Thoracic aorta (tissue), 2 donors: ENCODE data around the gene FCER1G. TPM values are rescaled to one million over a fixed set of nuclear protein-coding genes. Genes with fewer than 3 reads are reported as not detected.
A peak's percentile ranks its signal among the peaks of the same experiment; 100 is the strongest.
"Not testable (repeated sequence)": the region's sequence is repeated elsewhere in the genome, so short reads cannot be mapped to it uniquely, and the experiment has no call there.

Source experiments
- ATAC-seq: fragments of 150-250 bp; one replicate; pipeline ENCODE4 v1.8.0; 2017; ENCODE audit warnings: low read depth; ENCODE audit not compliant: insufficient number of reproducible peaks, low FRiP score
- DNase-seq: peaks from one replicate; pipeline ENCODE4 v3.0.0-alpha.2; 2020; ENCODE audit warnings: low spot score
- H3K27ac ChIP-seq, 2 donors: fragments of 200-600 bp; sonication (generic); 1 replicate in 1 of 2; 2 replicates in 1 of 2; pipeline ENCODE4 v1.5.1; 2016; ENCODE audit warnings: mild to moderate bottlenecking in 2 of 2, moderate library complexity in 2 of 2
- H3K27me3 ChIP-seq: fragments of 200-600 bp; sonication (generic); replicated peaks from 2 replicates; pipeline ENCODE4 v1.6.0; 2016; ENCODE audit warnings: mild to moderate bottlenecking; ENCODE audit not compliant: insufficient read depth
- H3K36me3 ChIP-seq: fragments of 200-600 bp; sonication (generic); one replicate; pipeline ENCODE4 v1.5.1; 2016
- H3K4me1 ChIP-seq, 2 donors: fragments of 200-600 bp; sonication (generic); 1 replicate in 1 of 2; 2 replicates in 1 of 2; pipeline versions ENCODE4 v1.5.1 to v1.6.0; 2016; ENCODE audit warnings: low read depth in 2 of 2, mild to moderate bottlenecking in 1 of 2; ENCODE audit not compliant: control insufficient read depth in 1 of 2
- H3K4me3 ChIP-seq: fragments of 200-600 bp; sonication (generic); 2 replicates; pipeline ENCODE4 v1.5.1; 2016; ENCODE audit warnings: mild to moderate bottlenecking
- H3K9me3 ChIP-seq: fragments of 200-600 bp; sonication (generic); 2 replicates; pipeline ENCODE4 v1.5.1; 2016
- CTCF ChIP-seq: fragments of 200-600 bp; sonication (generic); IDR thresholded peaks from one replicate; pipeline ENCODE4 v1.5.1; 2019; ENCODE audit warnings: antibody characterized with exemption
- total RNA-seq, 2 donors: library from RNA; depleted of rRNA; stranded (reverse); fragments of >200 nt; gene quantifications; one replicate each; pipeline versions ENCODE4 v1.1.0 to v1.2.3, GENCODE V29; 2016

Gene FCER1G
- total RNA-seq, 2 donors from 2014 or later = 82.9 to 101 TPM

- H3K27me3 ChIP-seq, H3K4me3 ChIP-seq, DNase-seq, H3K36me3 ChIP-seq, H3K27ac ChIP-seq, ATAC-seq: not testable (repeated sequence)
- Histone ChIP-seq H3K4me1 (peaks cover 0 to 12% of the 10 kb centered on the region in 2 donors), H3K9me3 (peaks cover 13% of the 10 kb centered on the region)
Measured at GRCh38 chr1:161257109-161257508, 42.0 kb downstream of the FCER1G start.

GRCh38 chr1:161258439-161259344 lies 43.6 kb downstream of the FCER1G start, which contains the start of gene PCP4L1:
Gene PCP4L1, plus strand, starts transcription at chr1:161258745. Its CDS starts 230 bp downstream, at chr1:161258975.
- Histone ChIP-seq H3K4me3 (peak within 1 kb of the TSS; percentile 63), H3K27ac (no peak within 1 kb of the TSS), H3K4me1 (peaks cover 0 to 12% of the 10 kb centered on the region in 2 donors), H3K9me3 (peaks cover 13% of the 10 kb centered on the region), H3K27me3 (peaks cover 9% of the 10 kb centered on the region), H3K36me3 (no peaks in the 10 kb centered on the region)
- ATAC-seq (no peak), DNase-seq (no peak)
- TF ChIP-seq CTCF = no peak

- Histone ChIP-seq H3K4me1 (peaks cover 0 to 12% of the 10 kb centered on the region in 2 donors), H3K27ac (no peak overlapping the region), H3K4me3 (no peak overlapping the region), H3K9me3 (peaks cover 13% of the 10 kb centered on the region), H3K27me3 (peaks cover 9% of the 10 kb centered on the region), H3K36me3 (no peaks in the 10 kb centered on the region)
- TF ChIP-seq CTCF = no peak
- DNase-seq (no peak), ATAC-seq (no peak)
Measured at GRCh38 chr1:161259345-161259702, 44.2 kb downstream of the FCER1G start.

GRCh38 chr1:161259765-161260164 lies 44.7 kb downstream of the FCER1G start:
- no peak for DNase-seq
- ATAC-seq = no peak
- no peak overlapping the region for H3K27ac ChIP-seq
- peaks cover 9% of the 10 kb centered on the region for H3K27me3 ChIP-seq
- no peak for TF ChIP-seq CTCF
- peaks cover 0 to 12% of the 10 kb centered on the region in 2 donors for H3K4me1 ChIP-seq
- H3K36me3 ChIP-seq = no peaks in the 10 kb centered on the region
- H3K9me3 ChIP-seq = peaks cover 13% of the 10 kb centered on the region
- H3K4me3 ChIP-seq = no peak overlapping the region

- H3K36me3 ChIP-seq = no peaks in the 10 kb centered on the region
- no peak overlapping the region for H3K4me3 ChIP-seq
- no peak for DNase-seq
- H3K27me3 ChIP-seq = peaks cover 9% of the 10 kb centered on the region
- no peak for TF ChIP-seq CTCF
- H3K27ac ChIP-seq = no peak overlapping the region
- H3K9me3 ChIP-seq = peaks cover 13% of the 10 kb centered on the region
- ATAC-seq = no peak
- H3K4me1 ChIP-seq = peaks cover 0 to 12% of the 10 kb centered on the region in 2 donors
Measured at GRCh38 chr1:161260376-161261260, 45.5 kb downstream of the FCER1G start.
